A673 (cell line): ENCODE data around the gene FXYD4. TPM values are rescaled to one million over a fixed set of nuclear protein-coding genes. Genes with fewer than 3 reads are reported as not detected.

Experiments
- BruUV-seq: library from RNA; stranded (reverse); fragments of 400-500 nt; replicated peaks from 2 replicates; lab custom pipeline; 2021; lab: Mats Ljungman, UMichigan
- CTCF ChIA-PET: fragments of 300-600 bp; sonication (Branson Sonifier 250); formaldehyde crosslinking; loops from one replicate; lab custom pipeline; 2022; ENCODE audit warnings: antibody characterized with exemption; lab: Charles Lee
- POLR2A ChIA-PET: fragments of 300-600 bp; sonication (Branson Sonifier 250); formaldehyde crosslinking; loops from one replicate; lab custom pipeline; 2022; ENCODE audit warnings: antibody characterized with exemption; ENCODE audit not compliant: low non-redundant PET; lab: Charles Lee
- DNase-seq: peaks from one replicate; pipeline ENCODE4 v3.0.0-alpha.2; 2015; ENCODE audit warnings: low spot score
- H3K27ac ChIP-seq: fragments of 200-600 bp; sonication (generic); 2 replicates; pipeline ENCODE4 v1.5.1; 2016; ENCODE audit warnings: mixed run types, low read depth, mild to moderate bottlenecking, mixed read lengths, antibody characterized with exemption, low read length; ENCODE audit not compliant: poor library complexity, severe bottlenecking
- H3K27me3 ChIP-seq: fragments of 200-600 bp; sonication (generic); replicated peaks from 2 replicates; pipeline ENCODE4 v1.6.1; 2017; ENCODE audit warnings: mixed run types, low read depth, mild to moderate bottlenecking, mixed read lengths, antibody characterized with exemption, low read length; ENCODE audit not compliant: insufficient read depth, poor library complexity
- H3K36me3 ChIP-seq: fragments of 200-600 bp; sonication (generic); 2 replicates; pipeline ENCODE4 v1.6.1; 2016; ENCODE audit warnings: mixed run types, mild to moderate bottlenecking, mixed read lengths, antibody characterized with exemption, low read length; ENCODE audit not compliant: insufficient read depth, poor library complexity, severe bottlenecking
- H3K4me1 ChIP-seq: fragments of 200-600 bp; sonication (generic); 2 replicates; pipeline ENCODE4 v1.6.1; 2017; ENCODE audit warnings: mixed run types, mild to moderate bottlenecking, mixed read lengths, antibody characterized with exemption, low read length; ENCODE audit not compliant: insufficient read depth, poor library complexity, severe bottlenecking
- H3K4me3 ChIP-seq: fragments of 200-600 bp; sonication (generic); 2 replicates; pipeline ENCODE4 v1.5.1; 2016; ENCODE audit warnings: low read depth, mixed run types, mild to moderate bottlenecking, mixed read lengths, low read length; ENCODE audit not compliant: poor library complexity, severe bottlenecking
- H3K9me3 ChIP-seq: fragments of 200-600 bp; sonication (generic); 2 replicates; pipeline ENCODE4 v1.6.1; 2016; ENCODE audit warnings: mixed run types, low read depth, mild to moderate bottlenecking, mixed read lengths, antibody characterized with exemption, low read length; ENCODE audit not compliant: poor library complexity, severe bottlenecking
- CTCF ChIP-seq: fragments of 300-800, 200-600 bp; sonication (generic); conservative IDR thresholded peaks from 2 replicates; pipeline ENCODE4 v1.5.1; 2017; ENCODE audit warnings: low read depth, mild to moderate bottlenecking, antibody characterized with exemption, low read length, moderate library complexity, mixed read lengths
- EZH2 ChIP-seq: fragments of 200-600 bp; sonication (generic); IDR thresholded peaks from 2 replicates; pipeline ENCODE4 v1.6.1; 2017; ENCODE audit warnings: borderline replicate concordance, low read depth, mild to moderate bottlenecking, mixed read lengths, antibody characterized with exemption, low read length; ENCODE audit not compliant: poor library complexity, severe bottlenecking
- intact Hi-C: fragments of 100-400 bp; cut with micrococcal nuclease; formaldehyde crosslinking; loops from one replicate; pipeline ENCODE4 v1.10.0; 2022; ENCODE audit not compliant: unreplicated experiment
- total RNA-seq: library from RNA; stranded (reverse); gene quantifications from 2 replicates; pipeline ENCODE4 v1.2.3, GENCODE V29; 2021

The FXYD4 gene
- total RNA-seq, 1 experiment from 2014 or later = not detected

DNA sequence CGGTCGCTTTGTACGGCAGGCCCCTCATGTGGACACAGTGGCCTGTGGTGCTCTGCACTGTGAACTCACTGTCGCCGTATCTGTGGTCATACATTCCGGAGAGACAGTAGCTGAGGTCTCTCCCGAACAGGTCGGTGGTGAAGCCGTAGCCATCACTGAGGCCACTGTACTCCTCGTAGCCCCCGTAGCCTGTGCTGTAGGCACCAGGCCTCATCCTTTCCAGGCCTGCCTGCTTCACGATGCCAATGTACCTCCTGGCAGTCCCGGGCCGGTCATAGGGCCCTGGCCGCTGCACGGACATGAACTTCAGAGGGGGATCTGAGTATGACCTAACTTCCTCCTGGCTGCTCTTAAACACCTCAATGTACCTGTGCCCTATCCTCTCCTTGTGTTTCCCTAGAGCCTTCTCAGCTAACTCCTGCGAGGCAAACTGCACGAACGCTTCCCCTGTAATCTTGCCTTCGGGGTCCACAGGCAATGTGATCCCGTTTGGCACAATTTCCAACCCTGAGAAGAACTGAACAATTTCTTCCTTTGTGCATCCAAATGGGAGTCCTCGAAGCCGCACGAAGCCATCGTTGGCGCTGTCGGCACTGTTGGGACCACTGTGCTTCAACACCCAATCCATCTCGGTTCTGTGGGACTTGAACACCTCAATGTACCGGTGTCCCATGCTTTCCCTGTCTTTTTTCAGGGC is 15.7 kb downstream of the FXYD4 start:
- POLR2A ChIA-PET = interaction anchor here (0.5 kb wide), 1 partner anchor 10 kb away, joined by 3 read pairs; no protein-coding TSS in a partner anchor

DNA sequence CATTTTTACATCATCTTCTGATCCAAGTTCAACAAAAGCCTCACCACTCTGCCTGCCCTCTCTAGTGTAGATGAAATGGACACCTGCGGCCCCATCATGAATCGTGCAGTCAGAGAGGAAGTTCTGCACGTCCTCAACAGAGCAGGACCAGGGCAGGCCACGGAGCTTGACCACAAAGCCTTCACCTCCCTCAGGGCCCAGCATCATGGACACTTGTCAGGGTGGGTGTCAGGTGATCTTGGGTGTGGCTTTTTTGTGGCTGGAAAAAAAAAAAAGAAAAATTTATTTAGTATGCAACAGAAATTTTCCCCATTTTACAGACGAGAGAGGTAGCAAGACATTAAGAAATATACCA is 16.2 kb downstream of the FXYD4 start:
- ChIA-PET CTCF (no interaction called here), POLR2A (interaction anchor here (0.5 kb wide), 1 partner anchor 9 kb away, joined by 3 read pairs; no protein-coding TSS in a partner anchor)
- Histone ChIP-seq H3K9me3 (no peaks in the 10 kb centered on the region), H3K27ac (no peak overlapping the region), H3K4me3 (no peak overlapping the region), H3K4me1 (no peaks in the 10 kb centered on the region), H3K36me3 (peaks cover 76% of the 10 kb centered on the region), H3K27me3 (no peaks in the 10 kb centered on the region)
- TF ChIP-seq EZH2 (no peak), CTCF (no peak)
- no TSS peak for BruUV-seq
- intact Hi-C loops = loop anchor here (2.0 kb wide), 1 partner anchor 75 kb away; no protein-coding TSS in a partner anchor
- no peak for DNase-seq

More for the DNA sequence above, 15.7 kb downstream of the FXYD4 start:
- Histone ChIP-seq H3K9me3 (no peaks in the 10 kb centered on the region), H3K36me3 (peaks cover 71% of the 10 kb centered on the region), H3K4me3 (no peak overlapping the region), H3K27me3 (no peaks in the 10 kb centered on the region), H3K4me1 (no peaks in the 10 kb centered on the region), H3K27ac (no peak overlapping the region)
- BruUV-seq = TSS peak; percentile 31
- TF ChIP-seq EZH2 (no peak), CTCF (no peak)
- no peak for DNase-seq
- CTCF ChIA-PET = no interaction called here
- intact Hi-C loops = no loop called here

GRCh38 chr10:43389867-43390266 is 18.4 kb downstream of the FXYD4 start:
- no peak for DNase-seq
- Histone ChIP-seq H3K36me3 (peaks cover 98% of the 10 kb centered on the region), H3K4me3 (no peak overlapping the region), H3K4me1 (peaks cover 5% of the 10 kb centered on the region), H3K9me3 (no peaks in the 10 kb centered on the region), H3K27me3 (no peaks in the 10 kb centered on the region), H3K27ac (no peak overlapping the region)
- POLR2A ChIA-PET = interaction anchor here (0.8 kb wide), 1 partner anchor 54 kb away, joined by 3 read pairs; no protein-coding TSS in a partner anchor
- no TSS peak for BruUV-seq
- TF ChIP-seq EZH2 (no peak), CTCF (no peak)
- CTCF ChIA-PET = no interaction called here
- intact Hi-C loops = loop anchor here (2.0 kb wide), 1 partner anchor 73 kb away; no protein-coding TSS in a partner anchor
